GM23248 (cell line): Measurements from ENCODE around the gene TXLNB. TPM values are rescaled to one million over a fixed set of nuclear protein-coding genes. Genes with fewer than 3 reads are reported as not detected.

Experiments used
- DNase-seq: peaks from one replicate; pipeline ENCODE4 v3.0.0-alpha.2; 2015
- H2AFZ ChIP-seq: fragments of 200-600 bp; sonication (generic); 2 replicates; pipeline ENCODE4 v1.6.1; 2016; ENCODE audit warnings: antibody characterized with exemption
- H3F3A ChIP-seq: fragments of 200-600 bp; sonication (generic); 2 replicates; pipeline ENCODE4 v1.6.1; 2016; ENCODE audit warnings: mild to moderate bottlenecking, antibody characterized with exemption, mixed run types; ENCODE audit not compliant: insufficient read depth
- H3K27ac ChIP-seq: fragments of 200-600 bp; sonication (generic); 2 replicates; pipeline ENCODE4 v1.5.1; 2016; ENCODE audit warnings: mild to moderate bottlenecking
- H3K27me3 ChIP-seq: fragments of 200-600 bp; sonication (generic); replicated peaks from 2 replicates; pipeline ENCODE4 v1.6.1; 2016; ENCODE audit warnings: mild to moderate bottlenecking; ENCODE audit not compliant: insufficient read depth
- H3K36me3 ChIP-seq: fragments of 200-600 bp; sonication (generic); 2 replicates; pipeline ENCODE4 v1.6.1; 2016; ENCODE audit warnings: low read depth, mild to moderate bottlenecking
- H3K4me1 ChIP-seq: fragments of 200-600 bp; sonication (generic); 2 replicates; pipeline ENCODE4 v1.6.1; 2016; ENCODE audit warnings: mild to moderate bottlenecking; ENCODE audit not compliant: insufficient read depth
- H3K4me2 ChIP-seq: fragments of 200-600 bp; sonication (generic); one replicate; pipeline ENCODE4 v1.6.1; 2016; ENCODE audit warnings: mild to moderate bottlenecking; ENCODE audit not compliant: unreplicated experiment
- H3K4me3 ChIP-seq: fragments of 200-600 bp; sonication (generic); 2 replicates; pipeline ENCODE4 v1.5.1; 2016; ENCODE audit warnings: mild to moderate bottlenecking
- H3K79me2 ChIP-seq: fragments of 200-600 bp; sonication (generic); 2 replicates; pipeline ENCODE4 v1.6.1; 2016; ENCODE audit warnings: mild to moderate bottlenecking; ENCODE audit not compliant: insufficient read depth
- H3K9ac ChIP-seq: fragments of 200-600 bp; sonication (generic); 2 replicates; pipeline ENCODE4 v1.6.1; 2016; ENCODE audit warnings: mild to moderate bottlenecking
- H3K9me2 ChIP-seq: fragments of 200-600 bp; sonication (generic); 2 replicates; pipeline ENCODE4 v1.6.1; 2016; ENCODE audit warnings: mixed run types, mild to moderate bottlenecking, moderate library complexity; ENCODE audit not compliant: insufficient read depth
- H3K9me3 ChIP-seq: fragments of 200-600 bp; sonication (generic); one replicate; pipeline ENCODE4 v1.6.1; 2017; ENCODE audit warnings: low read depth
- H4K20me1 ChIP-seq: fragments of 200-600 bp; sonication (generic); 2 replicates; pipeline ENCODE4 v1.6.0; 2016; ENCODE audit not compliant: insufficient read depth
- EZH2 ChIP-seq: fragments of 200-600 bp; sonication (generic); IDR thresholded peaks from 2 replicates; pipeline ENCODE4 v1.6.1; 2018; ENCODE audit warnings: antibody characterized with exemption, mild to moderate bottlenecking; ENCODE audit not compliant: insufficient read depth, poor library complexity, severe bottlenecking
- EZH2phosphoT487 ChIP-seq: fragments of 200-600 bp; sonication (generic); IDR thresholded peaks from 2 replicates; pipeline ENCODE4 v1.6.1; 2018; ENCODE audit warnings: antibody characterized with exemption, moderate library complexity, mild to moderate bottlenecking, low read depth; ENCODE audit not compliant: insufficient read depth
- WGBS, 2 experiments: methylation state at CpG; one replicate each; pipeline ENCODE4 v1.1.6; 2015 to 2017; ENCODE audit warnings: low lambda C conversion rate in 2 of 2, low coverage in 1 of 2; ENCODE audit errors: missing lambda C conversion rate in 2 of 2; 5-methylcytosine and 5-hydroxymethylcytosine counted together
- in situ Hi-C: fragments of 300-500 bp; cut with MboI; formaldehyde crosslinking; loops from 2 replicates; pipeline ENCODE4 v1.15.0; 2020
- polyA plus RNA-seq: library from polyadenylated mRNA; unstranded; fragments of >200 nt; fragmentation: Nextera tagmentation; extraction: Ambion mirVana; gene quantifications from 2 replicates; pipeline ENCODE4 v1.2.1, GENCODE V29; 2016
- total RNA-seq: library from RNA; depleted of rRNA; stranded (reverse); fragments of >200 nt; shearing (Covaris generic); gene quantifications from 2 replicates; pipeline ENCODE4 v1.2.3, GENCODE V29; 2014

TXLNB gene
- total and polyA plus RNA-seq, 2 experiments from 2014 or later, result 0.22 to 0.23 TPM

DNA sequence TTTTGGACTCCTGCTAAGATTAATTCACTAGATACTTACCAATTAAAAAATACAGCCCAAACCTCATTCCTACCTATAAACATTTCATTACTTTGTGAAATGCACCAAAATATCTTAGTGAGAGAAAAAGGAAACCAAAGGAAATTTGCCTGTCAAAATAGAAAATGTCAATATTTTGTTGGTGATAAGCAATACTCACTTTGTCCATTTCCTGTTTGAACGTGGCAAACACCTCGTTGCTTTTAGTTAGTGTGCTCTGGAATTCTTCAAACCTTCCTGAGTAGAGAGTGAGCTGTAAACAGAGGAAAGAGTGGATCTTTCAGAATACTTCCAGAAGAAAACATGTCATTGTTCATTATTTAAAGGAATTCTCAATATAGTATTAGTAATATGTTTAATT, 44.2 kb downstream of the TXLNB start:
- H3K4me3 ChIP-seq, result no peak overlapping the region
- H3K27ac ChIP-seq, result no peak overlapping the region
- H3K4me2 ChIP-seq, result no peak overlapping the region
- H3K9me2 ChIP-seq, result no peaks in the 10 kb centered on the region
- TF ChIP-seq EZH2phosphoT487 (no peak), EZH2 (no peak)
- H3K4me1 ChIP-seq, result no peaks in the 10 kb centered on the region
- no peaks in the 10 kb centered on the region for H3K36me3 ChIP-seq
- no peaks in the 10 kb centered on the region for H3K27me3 ChIP-seq
- no peaks in the 10 kb centered on the region for H3F3A ChIP-seq
- no peaks in the 10 kb centered on the region for H3K79me2 ChIP-seq
- H4K20me1 ChIP-seq, result no peaks in the 10 kb centered on the region
- no peak overlapping the region for H3K9ac ChIP-seq
- no peak for DNase-seq
- no peak overlapping the region for H2AFZ ChIP-seq
- in situ Hi-C loops, result no loop called here
- H3K9me3 ChIP-seq, result no peaks in the 10 kb centered on the region
- 78 to 80% methylated on average over 2 of the region's 2 CpGs for WGBS, 2 experiments

DNA sequence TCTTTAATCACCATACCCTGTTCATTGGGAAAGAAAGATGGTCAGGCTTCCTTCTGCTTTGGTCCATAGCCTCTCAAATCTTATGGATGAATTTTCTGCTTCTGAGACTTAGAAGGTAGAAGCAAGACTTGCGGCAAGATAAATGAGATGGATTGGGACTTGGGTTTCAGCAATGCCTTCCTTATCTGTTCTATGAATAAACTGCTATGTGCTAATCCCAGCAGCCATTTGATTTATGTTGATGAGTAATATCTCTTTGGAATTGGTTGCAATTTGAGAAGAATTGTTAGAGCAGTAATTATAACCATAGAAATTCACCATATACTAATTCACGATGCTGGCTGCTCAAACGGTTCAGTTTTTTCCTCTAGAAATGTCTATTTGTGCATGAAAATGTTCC, 48.3 kb downstream of the TXLNB start:
- Histone ChIP-seq H3F3A (peaks cover 10% of the 10 kb centered on the region; the same call in 1 of the 2 replicates), H2AFZ (no peak overlapping the region), H3K36me3 (no peaks in the 10 kb centered on the region), H3K4me1 (peaks cover 12% of the 10 kb centered on the region), H3K4me3 (no peak overlapping the region), H3K4me2 (no peak overlapping the region), H4K20me1 (no peaks in the 10 kb centered on the region), H3K9me3 (no peaks in the 10 kb centered on the region), H3K9me2 (peaks cover 4% of the 10 kb centered on the region; the same call in 1 of the 2 replicates), H3K27ac (no peak overlapping the region), H3K27me3 (no peaks in the 10 kb centered on the region), H3K79me2 (no peaks in the 10 kb centered on the region), H3K9ac (no peak overlapping the region)
- in situ Hi-C loops, result no loop called here
- WGBS, 2 experiments, result 82 to 90% methylated on average over 3 of the region's 3 CpGs
- DNase-seq, result peak; percentile 10
- no peak for TF ChIP-seq EZH2
- no peak for TF ChIP-seq EZH2phosphoT487

DNA sequence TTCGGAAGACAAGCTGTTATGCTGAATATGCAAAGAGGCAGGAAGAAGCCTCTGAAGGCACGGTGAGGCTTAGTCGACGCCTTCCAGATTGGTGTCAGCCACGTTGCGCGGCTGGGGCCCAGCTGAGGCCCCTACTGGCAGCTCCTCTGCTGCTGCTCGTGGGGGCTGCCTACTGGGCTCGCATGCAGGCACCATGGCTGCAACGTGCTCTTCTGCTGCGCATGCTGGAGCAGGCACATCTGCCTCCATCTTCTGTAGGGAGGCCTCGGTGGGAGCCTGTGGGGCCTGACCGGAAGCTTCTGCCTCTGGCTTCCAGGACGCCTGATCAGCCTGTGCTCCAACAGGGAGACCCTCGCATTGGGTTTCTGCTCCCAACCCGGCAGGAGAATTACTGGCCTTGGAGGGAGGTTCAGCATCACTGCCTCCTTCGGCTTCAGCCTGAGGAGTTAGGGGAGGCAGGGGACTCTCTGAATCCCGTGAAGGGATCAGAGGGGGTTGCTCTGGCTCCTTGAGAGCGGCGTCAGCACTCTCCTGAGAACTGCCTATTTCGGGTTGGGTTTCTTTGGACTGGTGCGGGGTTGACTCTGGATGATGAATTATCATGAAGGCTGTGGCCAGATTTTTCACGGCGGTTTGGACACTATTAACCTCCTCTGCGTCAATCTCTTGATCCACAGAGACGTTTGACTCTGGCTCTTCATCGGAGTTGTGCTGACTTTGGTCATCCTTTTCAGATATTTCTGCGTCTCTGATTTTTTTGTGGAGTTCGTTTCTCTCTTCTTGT, 49.1 kb downstream of the TXLNB start:
- H3K4me3 ChIP-seq, result no peak overlapping the region
- no peak for DNase-seq
- peaks cover 10% of the 10 kb centered on the region; the same call in 1 of the 2 replicates for H3F3A ChIP-seq
- TF ChIP-seq EZH2 (no peak), EZH2phosphoT487 (no peak)
- WGBS, 2 experiments, result 89 to 93% methylated on average over 26 to 28 of the region's 29 CpGs
- peaks cover 4% of the 10 kb centered on the region; the same call in 1 of the 2 replicates for H3K9me2 ChIP-seq
- peaks cover 12% of the 10 kb centered on the region for H3K4me1 ChIP-seq
- in situ Hi-C loops, result no loop called here
- H3K36me3 ChIP-seq, result no peaks in the 10 kb centered on the region
- H3K9me3 ChIP-seq, result no peaks in the 10 kb centered on the region
- no peak overlapping the region for H3K4me2 ChIP-seq
- H3K79me2 ChIP-seq, result no peaks in the 10 kb centered on the region
- H2AFZ ChIP-seq, result no peak overlapping the region
- H3K27me3 ChIP-seq, result no peaks in the 10 kb centered on the region
- no peak overlapping the region for H3K27ac ChIP-seq
- no peaks in the 10 kb centered on the region for H4K20me1 ChIP-seq
- no peak overlapping the region for H3K9ac ChIP-seq

DNA sequence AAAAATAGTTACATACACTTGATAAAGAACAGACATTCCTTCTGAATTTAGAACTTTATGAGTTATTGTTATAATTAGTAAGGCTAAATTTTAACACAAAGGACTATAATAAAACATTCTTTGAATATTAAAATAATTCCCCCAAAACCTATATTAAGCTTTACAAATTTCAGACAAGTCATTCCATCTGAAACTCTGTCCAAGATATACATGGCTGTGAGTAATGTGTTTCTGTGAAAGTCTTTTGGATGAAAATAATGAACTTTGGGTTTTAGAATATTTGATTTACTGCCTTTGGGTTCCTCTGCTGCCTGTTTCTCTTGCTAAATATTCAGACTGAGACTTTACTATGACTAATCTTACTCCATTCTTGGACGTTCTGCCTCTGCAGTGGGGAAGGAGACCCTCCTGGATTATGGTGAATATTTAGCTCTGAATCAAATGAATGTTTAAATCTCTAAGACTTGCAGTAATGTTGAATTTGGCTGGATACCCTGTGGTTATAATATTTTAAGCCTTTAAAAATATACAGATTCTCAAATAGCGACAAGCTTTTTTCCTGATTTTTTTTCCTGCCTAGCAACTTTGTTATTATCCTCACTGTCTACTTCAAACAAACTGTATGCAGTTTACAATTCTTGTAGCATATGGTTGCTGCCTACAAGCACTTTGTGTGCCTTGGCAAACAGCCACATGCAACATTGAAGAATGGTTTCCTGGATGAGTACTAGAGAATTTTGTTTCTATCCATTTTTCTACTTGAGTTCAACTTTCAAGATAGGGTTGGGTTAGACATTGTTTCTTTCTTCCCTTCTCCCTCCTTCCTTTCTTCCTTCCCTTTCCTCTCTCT, 51.4 kb downstream of the TXLNB start:
- Histone ChIP-seq H3K9me2 (peaks cover 4% of the 10 kb centered on the region; the same call in 1 of the 2 replicates), H3K4me1 (peaks cover 12% of the 10 kb centered on the region), H3F3A (peaks cover 10% of the 10 kb centered on the region; the same call in 1 of the 2 replicates), H3K4me2 (peak overlapping the region; percentile 24), H3K27me3 (no peaks in the 10 kb centered on the region), H3K4me3 (no peak overlapping the region), H3K9ac (0 out of 2 replicates have a peak overlapping the region, but pooled peaks have one; percentile 3), H3K9me3 (no peaks in the 10 kb centered on the region), H3K79me2 (no peaks in the 10 kb centered on the region), H3K27ac (peak overlapping the region; percentile 35), H2AFZ (peak overlapping the region; percentile 9; the same call in 1 of the 2 replicates), H4K20me1 (no peaks in the 10 kb centered on the region), H3K36me3 (no peaks in the 10 kb centered on the region)
- WGBS, 2 experiments, result 2 to 5% methylated on average over 2 of the region's 2 CpGs
- in situ Hi-C loops, result no loop called here
- no peak for TF ChIP-seq EZH2
- peak; percentile 67 for DNase-seq
